Neuronal stem cell (in vitro differentiated cells): ENCODE data around the gene RPS6KA2.

Experiments used
- DNase-seq: peaks from one replicate; pipeline ENCODE4 v3.0.0-alpha.2; 2013; ENCODE audit warnings: low spot score
- H2AFZ ChIP-seq: one replicate; pipeline ENCODE4 v1.6.1; 2013; ENCODE audit warnings: mild to moderate bottlenecking, low read length, inconsistent platforms
- H2AK5ac ChIP-seq: 2 replicates; pipeline ENCODE4 v1.6.1; 2013; ENCODE audit warnings: low read depth, mild to moderate bottlenecking, inconsistent platforms, low read length, moderate library complexity, mixed read lengths
- H2BK120ac ChIP-seq: 2 replicates; pipeline ENCODE4 v1.6.1; 2013; ENCODE audit warnings: low read depth, mild to moderate bottlenecking, inconsistent platforms, low read length, moderate library complexity, mixed read lengths
- H2BK12ac ChIP-seq: one replicate; pipeline ENCODE4 v1.6.1; 2013; ENCODE audit warnings: low read length, inconsistent platforms
- H2BK15ac ChIP-seq: 2 replicates; pipeline ENCODE4 v1.6.1; 2013; ENCODE audit warnings: mild to moderate bottlenecking, low read length, inconsistent platforms, mixed read lengths
- H2BK5ac ChIP-seq: one replicate; pipeline ENCODE4 v1.6.1; 2013; ENCODE audit warnings: inconsistent platforms, mild to moderate bottlenecking, low read length, moderate library complexity
- H3K14ac ChIP-seq: one replicate; pipeline ENCODE4 v1.6.1; 2013; ENCODE audit warnings: low read length, inconsistent platforms
- H3K18ac ChIP-seq: 2 replicates; pipeline ENCODE4 v1.6.1; 2013; ENCODE audit warnings: low read length, inconsistent platforms
- H3K23ac ChIP-seq: 2 replicates; pipeline ENCODE4 v1.6.1; 2013; ENCODE audit warnings: low read depth, mild to moderate bottlenecking, mixed read lengths, low read length, inconsistent platforms; ENCODE audit not compliant: poor library complexity
- H3K27ac ChIP-seq: replicated peaks from 3 replicates; pipeline ENCODE4 v1.5.1; 2013; ENCODE audit warnings: low read length, inconsistent platforms
- H3K27me3 ChIP-seq, 3 experiments: 2 replicates each; pipeline ENCODE4 v1.6.1; 2013; ENCODE audit warnings: low read length in 3 of 3, mild to moderate bottlenecking in 2 of 3, inconsistent platforms in 1 of 3, low read depth in 1 of 3, mixed read lengths in 1 of 3, moderate library complexity in 1 of 3; ENCODE audit not compliant: control insufficient read depth in 3 of 3, insufficient read depth in 3 of 3
- H3K36me3 ChIP-seq, 2 donors: replicated peaks in 1 of 2; 2 replicates each; pipeline ENCODE4 v1.6.1; 2013; ENCODE audit warnings: low read length in 2 of 2; ENCODE audit not compliant: control insufficient read depth in 2 of 2, insufficient read depth in 2 of 2
- H3K4ac ChIP-seq: 2 replicates; pipeline ENCODE4 v1.6.1; 2013; ENCODE audit warnings: inconsistent platforms, mild to moderate bottlenecking, low read length, moderate library complexity
- H3K4me1 ChIP-seq, 2 donors: 1 replicate in 1 of 2; 2 replicates in 1 of 2; pipeline ENCODE4 v1.6.1; 2013; ENCODE audit warnings: low read length in 2 of 2, low read depth in 1 of 2; ENCODE audit not compliant: control insufficient read depth in 2 of 2, insufficient read depth in 1 of 2
- H3K4me2 ChIP-seq: one replicate; pipeline ENCODE4 v1.6.1; 2013; ENCODE audit warnings: mild to moderate bottlenecking, low read length, inconsistent platforms; ENCODE audit not compliant: insufficient read depth, poor library complexity, severe bottlenecking
- H3K4me3 ChIP-seq, 2 donors: 2 replicates each; pipeline ENCODE4 v1.5.1; 2013; ENCODE audit warnings: low read length in 2 of 2, mild to moderate bottlenecking in 2 of 2, inconsistent platforms in 1 of 2, moderate library complexity in 1 of 2
- H3K79me1 ChIP-seq: one replicate; pipeline ENCODE4 v1.6.1; 2013; ENCODE audit warnings: low read depth, mild to moderate bottlenecking, inconsistent platforms, low read length, moderate library complexity
- H3K9ac ChIP-seq: one replicate; pipeline ENCODE4 v1.6.1; 2013; ENCODE audit warnings: mild to moderate bottlenecking, low read depth, low read length, inconsistent platforms; ENCODE audit not compliant: poor library complexity
- H3K9me3 ChIP-seq, 2 donors: replicated peaks in 1 of 2; 2 replicates each; pipeline versions ENCODE3 to v1.6.1; 2013; ENCODE audit warnings: low read length in 2 of 2, mild to moderate bottlenecking in 2 of 2, inconsistent platforms in 1 of 2, low read depth in 1 of 2, mixed read lengths in 1 of 2, moderate library complexity in 1 of 2; ENCODE audit not compliant: control insufficient read depth in 2 of 2, insufficient read depth in 1 of 2
- H4K8ac ChIP-seq: one replicate; pipeline ENCODE4 v1.6.1; 2013; ENCODE audit warnings: low read depth, mild to moderate bottlenecking, inconsistent platforms, low read length, moderate library complexity
- H4K91ac ChIP-seq: one replicate; pipeline ENCODE4 v1.6.1; 2013; ENCODE audit warnings: low read length, low read depth, mild to moderate bottlenecking, inconsistent platforms; ENCODE audit not compliant: poor library complexity
- WGBS, 2 donors: extraction: QIAGEN DNeasy Blood & Tissue Kit; methylation state at CpG; one replicate each; pipeline ENCODE4 v1.1.7; 2013; ENCODE audit warnings: missing lambda C conversion rate in 2 of 2, mixed read lengths in 1 of 2; ENCODE audit not compliant: insufficient read length in 2 of 2, insufficient replicate concordance in 1 of 2; ENCODE audit errors: extremely low coverage in 2 of 2; 5-methylcytosine and 5-hydroxymethylcytosine counted together

RPS6KA2 gene

GRCh38 chr6:166588691-166589336 lies 38.2 kb downstream of the RPS6KA2 start:
- H3K27ac ChIP-seq, result no peak overlapping the region
- H2AK5ac ChIP-seq, result peak overlapping the region; percentile 30
- H3K36me3 ChIP-seq, result no peaks in the 10 kb centered on the region
- H4K91ac ChIP-seq, result no peak overlapping the region
- no peak overlapping the region for H2BK12ac ChIP-seq
- no peak overlapping the region for H3K4ac ChIP-seq
- H3K4me2 ChIP-seq, result no peak overlapping the region
- no peaks in the 10 kb centered on the region for H3K27me3 ChIP-seq
- H4K8ac ChIP-seq, result no peak overlapping the region
- WGBS, 2 donors, result no CpG with 5 or more reads among the region's 11 CpGs
- H2BK5ac ChIP-seq, result no peak overlapping the region
- no peak overlapping the region for H2BK120ac ChIP-seq
- no peak overlapping the region for H3K14ac ChIP-seq
- peaks cover 0 to 23% of the 10 kb centered on the region in 2 donors for H3K4me1 ChIP-seq
- peak overlapping the region; percentile 29 for H3K18ac ChIP-seq
- no peak overlapping the region for H3K4me3 ChIP-seq
- H3K23ac ChIP-seq, result peak overlapping the region; percentile 57
- no peak overlapping the region for H2AFZ ChIP-seq
- no peaks in the 10 kb centered on the region for H3K79me1 ChIP-seq
- no peak overlapping the region for H3K9ac ChIP-seq
- DNase-seq, result no peak
- H2BK15ac ChIP-seq, result no peak overlapping the region
- H3K9me3 ChIP-seq, result no peaks in the 10 kb centered on the region

- Histone ChIP-seq H4K8ac (no peak overlapping the region), H3K27ac (no peak overlapping the region), H3K4me2 (no peak overlapping the region), H3K4me3 (no peak overlapping the region), H3K14ac (no peak overlapping the region), H3K18ac (no peak overlapping the region), H2BK5ac (no peak overlapping the region), H3K27me3 (no peaks in the 10 kb centered on the region), H3K36me3 (no peaks in the 10 kb centered on the region), H3K9me3 (no peaks in the 10 kb centered on the region), H3K79me1 (peaks cover 3% of the 10 kb centered on the region), H2BK12ac (no peak overlapping the region), H3K9ac (peak overlapping the region; percentile 33), H2BK120ac (no peak overlapping the region), H3K23ac (no peak overlapping the region), H3K4me1 (peaks cover 3 to 23% of the 10 kb centered on the region in 2 donors), H2AK5ac (no peak overlapping the region), H2BK15ac (no peak overlapping the region), H3K4ac (no peak overlapping the region), H2AFZ (no peak overlapping the region), H4K91ac (no peak overlapping the region)
- no peak for DNase-seq
- WGBS, 2 donors, result no CpG with 5 or more reads among the region's 10 CpGs
Measured at GRCh38 chr6:166587631-166588413, 39.2 kb downstream of the RPS6KA2 start.

GRCh38 chr6:166586424-166587156 lies 40.5 kb downstream of the RPS6KA2 start, which contains the start of gene RAMACL:
Gene RAMACL, minus strand, starts transcription at chr6:166586678. Its CDS starts 201 bp downstream, at chr6:166586477.
- Histone ChIP-seq H3K27me3 (no peaks in the 10 kb centered on the region), H3K4me3 (no peak within 1 kb of the TSS), H3K4me1 (peaks cover 3 to 23% of the 10 kb centered on the region in 2 donors), H2BK12ac (no peak within 1 kb of the TSS), H2AK5ac (no peak within 1 kb of the TSS), H4K8ac (no peak within 1 kb of the TSS), H2AFZ (no peak within 1 kb of the TSS), H3K9me3 (no peaks in the 10 kb centered on the region), H3K18ac (no peak within 1 kb of the TSS), H2BK120ac (no peak within 1 kb of the TSS), H3K27ac (no peak within 1 kb of the TSS), H3K23ac (no peak within 1 kb of the TSS), H2BK15ac (no peak within 1 kb of the TSS), H4K91ac (no peak within 1 kb of the TSS), H3K79me1 (peaks cover 3% of the 10 kb centered on the region), H2BK5ac (no peak within 1 kb of the TSS), H3K36me3 (no peaks in the 10 kb centered on the region), H3K9ac (no peak within 1 kb of the TSS), H3K4me2 (no peak within 1 kb of the TSS), H3K4ac (no peak within 1 kb of the TSS), H3K14ac (no peak within 1 kb of the TSS)
- no CpG with 5 or more reads among the region's 9 CpGs for WGBS, 2 donors
- DNase-seq, result no peak
